Keratinocyte (primary cell): ENCODE results near the gene SNAI3. TPM values are rescaled to one million over a fixed set of nuclear protein-coding genes. Genes with fewer than 3 reads are reported as not detected.
A peak's percentile ranks its signal among the peaks of the same experiment; 100 is the strongest.

Source experiments
- DNase-seq: peaks from one replicate; pipeline ENCODE4 v3.0.0-alpha.2; 2011; ENCODE audit warnings: low read depth, missing footprints, low spot score
- FAIRE-seq: peaks from 2 replicates; lab custom pipeline; 2011; peaks lifted over from hg19 to GRCh38; lab: Jason Lieb, UNC
- H2AFZ ChIP-seq: 2 replicates; pipeline ENCODE4 v1.6.0; 2012; ENCODE audit warnings: low read length, control low read depth, inconsistent platforms; ENCODE audit not compliant: control insufficient read depth
- H3K27ac ChIP-seq: 2 replicates; pipeline ENCODE4 v1.5.1; 2011; ENCODE audit warnings: low read length; ENCODE audit not compliant: control insufficient read depth, insufficient read depth
- H3K27me3 ChIP-seq: 3 replicates; pipeline ENCODE4 v1.6.0; 2011; ENCODE audit warnings: low read length; ENCODE audit not compliant: control insufficient read depth, insufficient read depth; ENCODE audit errors: extremely low read depth
- H3K36me3 ChIP-seq, 2 experiments: 2 replicates in 1 of 2; 3 replicates in 1 of 2; pipeline ENCODE4 v1.5.1; 2011; ENCODE audit warnings: low read length in 2 of 2, mild to moderate bottlenecking in 1 of 2; ENCODE audit not compliant: control insufficient read depth in 2 of 2, insufficient read depth in 2 of 2; ENCODE audit errors: extremely low read depth in 1 of 2
- H3K4me1 ChIP-seq: 3 replicates; pipeline ENCODE4 v1.5.1; 2011; ENCODE audit warnings: low read length; ENCODE audit not compliant: control insufficient read depth, insufficient read depth; ENCODE audit errors: extremely low read depth
- H3K4me2 ChIP-seq: 3 replicates; pipeline ENCODE4 v1.6.0; 2011; ENCODE audit warnings: low read depth, low read length; ENCODE audit not compliant: control insufficient read depth, insufficient read depth; ENCODE audit errors: extremely low read depth
- H3K4me3 ChIP-seq, 3 experiments: fragments of 200-600 bp in 1 of 3; sonication (generic) in 1 of 3; 2 replicates in 2 of 3; 3 replicates in 1 of 3; pipeline ENCODE4 v1.5.1; 2011 to 2016; ENCODE audit warnings: low read length in 3 of 3, mild to moderate bottlenecking in 3 of 3, control low read depth in 2 of 3, inconsistent platforms in 1 of 3, low read depth in 1 of 3, mixed read lengths in 1 of 3, mixed run types in 1 of 3, moderate library complexity in 1 of 3; ENCODE audit not compliant: control insufficient read depth in 2 of 3, insufficient read depth in 2 of 3; ENCODE audit errors: extremely low read depth in 1 of 3
- H3K79me2 ChIP-seq: 2 replicates; pipeline ENCODE4 v1.6.0; 2012; ENCODE audit warnings: low read length; ENCODE audit not compliant: control insufficient read depth, insufficient read depth
- H3K9ac ChIP-seq: 3 replicates; pipeline ENCODE4 v1.6.0; 2011; ENCODE audit warnings: low read length; ENCODE audit not compliant: control insufficient read depth, insufficient read depth; ENCODE audit errors: extremely low read depth
- H3K9me1 ChIP-seq: 3 replicates; pipeline ENCODE4 v1.6.0; 2011; ENCODE audit warnings: low read length; ENCODE audit not compliant: control insufficient read depth, insufficient read depth; ENCODE audit errors: extremely low read depth
- H3K9me3 ChIP-seq: 2 replicates; pipeline ENCODE4 v1.5.1; 2012; ENCODE audit warnings: low read depth, low read length; ENCODE audit not compliant: control insufficient read depth
- H4K20me1 ChIP-seq: 3 replicates; pipeline ENCODE4 v1.6.0; 2011; ENCODE audit warnings: low read length; ENCODE audit not compliant: control insufficient read depth, insufficient read depth; ENCODE audit errors: extremely low read depth
- EZH2 ChIP-seq: IDR thresholded peaks from one replicate; pipeline ENCODE4 v1.6.1; 2012; ENCODE audit warnings: inconsistent platforms, mild to moderate bottlenecking, low read length, moderate library complexity
- dilution Hi-C: fragments of 300-500 bp; cut with MboI; formaldehyde crosslinking; loops from one replicate; pipeline ENCODE4 v1.7.0; 2020; ENCODE audit warnings: low sequenced_read_pairs; ENCODE audit not compliant: extremely low pct_ligation_motif_present
- polyA plus RNA-seq, 5 experiments: library from polyadenylated mRNA; depleted of rRNA in 3 of 5; stranded (reverse) in 3 of 5; stranded (forward) in 1 of 5; unstranded in 1 of 5; fragments of >200 nt; gene quantifications; 1 replicate in 1 of 5; 2 replicates in 3 of 5; 3 replicates in 1 of 5; pipeline versions ENCODE4 v1.2.1 to v1.2.3, GENCODE V29; 2011 to 2012; ENCODE audit warnings: missing spikeins in 2 of 5, low read depth in 1 of 5, low replicate concordance in 1 of 5
- TF ChIP-seq, protein P1 (sequence below), 3 experiments: IDR thresholded peaks in 1 of 3; conservative IDR thresholded peaks in 1 of 3; optimal IDR thresholded peaks in 1 of 3; 2 replicates in 2 of 3; 3 replicates in 1 of 3; pipeline versions ENCODE3 to v1.5.1; 2011; ENCODE audit warnings: low read length in 3 of 3, mild to moderate bottlenecking in 3 of 3, moderate library complexity in 2 of 3, control low read depth in 1 of 3, inconsistent platforms in 1 of 3; ENCODE audit not compliant: insufficient read depth in 2 of 3; ENCODE audit errors: extremely low read depth in 1 of 3

The SNAI3 gene
- polyA plus RNA-seq, 1 donor (not counting 4 experiments of a cell fraction or from before 2014, with no cell fraction given): not detected

DNA sequence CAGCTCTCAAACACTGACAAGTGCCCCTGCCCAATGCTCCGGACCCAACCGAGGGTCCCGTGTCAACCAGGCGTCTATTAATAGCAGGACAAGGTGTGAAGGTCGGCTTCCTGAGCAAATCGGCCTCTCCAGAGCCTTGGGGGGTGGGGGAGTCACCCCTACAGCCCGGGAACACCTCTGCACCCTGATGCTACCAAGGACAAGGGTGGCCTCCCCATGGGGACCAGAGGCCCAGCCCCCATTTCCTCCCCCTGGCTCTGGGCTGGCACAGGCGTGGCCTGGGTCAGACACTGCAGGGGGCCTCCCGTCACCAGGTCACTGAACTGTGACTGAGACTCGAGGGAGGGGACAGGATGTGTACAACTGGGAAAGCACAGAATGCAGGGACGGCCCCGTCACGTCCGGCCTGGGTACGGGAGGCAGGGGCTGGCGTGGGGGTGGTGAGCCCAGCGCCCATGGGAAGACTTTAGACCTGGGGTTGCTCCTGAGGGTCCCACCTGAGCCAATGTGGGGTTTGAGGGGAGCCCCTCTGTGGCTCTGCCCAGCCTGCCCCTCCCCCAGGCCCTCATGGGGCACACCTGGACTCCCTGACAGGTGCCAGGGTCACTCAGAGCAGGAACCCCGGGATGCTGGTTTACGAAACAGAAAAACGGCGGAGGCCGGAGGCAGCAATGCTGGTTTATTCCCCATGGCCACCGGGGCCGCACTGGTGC, 34.9 kb downstream of the SNAI3 start:
- dilution Hi-C loops: loop anchor here (25.0 kb wide), 1 partner anchor 111 kb away; no protein-coding TSS in a partner anchor
- Histone ChIP-seq H3K79me2 (no peaks in the 10 kb centered on the region), H4K20me1 (peaks cover 6% of the 10 kb centered on the region), H2AFZ (no peak overlapping the region), H3K9ac (no peak overlapping the region), H3K4me3 (peak overlapping the region in 1 of 3 experiments; percentile 22), H3K4me2 (peak overlapping the region; percentile 22), H3K9me3 (no peaks in the 10 kb centered on the region), H3K4me1 (no peaks in the 10 kb centered on the region), H3K36me3 (peaks cover 31 to 34% of the 10 kb centered on the region in 2 experiments), H3K27me3 (no peaks in the 10 kb centered on the region), H3K9me1 (no peaks in the 10 kb centered on the region), H3K27ac (no peak overlapping the region)
- FAIRE-seq (no peak), DNase-seq (no peak)
- TF ChIP-seq, protein P1, sequence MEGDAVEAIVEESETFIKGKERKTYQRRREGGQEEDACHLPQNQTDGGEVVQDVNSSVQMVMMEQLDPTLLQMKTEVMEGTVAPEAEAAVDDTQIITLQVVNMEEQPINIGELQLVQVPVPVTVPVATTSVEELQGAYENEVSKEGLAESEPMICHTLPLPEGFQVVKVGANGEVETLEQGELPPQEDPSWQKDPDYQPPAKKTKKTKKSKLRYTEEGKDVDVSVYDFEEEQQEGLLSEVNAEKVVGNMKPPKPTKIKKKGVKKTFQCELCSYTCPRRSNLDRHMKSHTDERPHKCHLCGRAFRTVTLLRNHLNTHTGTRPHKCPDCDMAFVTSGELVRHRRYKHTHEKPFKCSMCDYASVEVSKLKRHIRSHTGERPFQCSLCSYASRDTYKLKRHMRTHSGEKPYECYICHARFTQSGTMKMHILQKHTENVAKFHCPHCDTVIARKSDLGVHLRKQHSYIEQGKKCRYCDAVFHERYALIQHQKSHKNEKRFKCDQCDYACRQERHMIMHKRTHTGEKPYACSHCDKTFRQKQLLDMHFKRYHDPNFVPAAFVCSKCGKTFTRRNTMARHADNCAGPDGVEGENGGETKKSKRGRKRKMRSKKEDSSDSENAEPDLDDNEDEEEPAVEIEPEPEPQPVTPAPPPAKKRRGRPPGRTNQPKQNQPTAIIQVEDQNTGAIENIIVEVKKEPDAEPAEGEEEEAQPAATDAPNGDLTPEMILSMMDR (optimal IDR thresholded peaks at IDR 0.05 in 1 of 3, IDR thresholded peaks at IDR 0.05 in 1 of 3, conservative IDR thresholded peaks at IDR 0.05 in 1 of 3; ENCODE audit: extremely low read depth in 1 of 3, insufficient read depth in 2 of 3, low read length in 3 of 3): no peak
- TF ChIP-seq EZH2: no peak

DNA sequence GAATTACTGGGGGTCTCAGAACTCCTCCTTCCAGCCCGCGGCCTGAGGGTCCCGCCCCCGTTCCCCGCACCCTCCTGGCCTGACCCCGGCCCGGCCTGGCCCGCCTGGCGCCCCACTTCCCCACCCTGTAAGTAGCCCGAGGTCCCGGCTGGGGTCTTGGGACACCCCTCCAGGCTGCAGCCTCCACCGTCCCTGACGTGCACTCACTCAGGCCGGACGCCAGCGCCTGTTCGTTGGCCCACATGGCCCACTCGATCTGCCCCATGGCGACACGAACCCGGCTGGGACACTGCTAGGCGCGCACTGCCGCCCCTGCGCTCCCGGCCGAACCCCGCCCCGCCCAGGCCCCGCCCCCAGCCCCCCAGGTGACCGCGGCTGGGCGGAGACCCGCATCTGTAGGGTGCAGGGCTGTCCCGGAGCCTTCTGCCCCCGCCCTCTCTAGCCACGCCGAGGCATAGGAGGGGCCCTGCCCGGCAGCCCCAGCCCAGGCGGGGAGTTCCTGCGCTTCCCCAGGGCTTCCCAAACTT, 35.5 kb downstream of the SNAI3 start, which contains the start of gene CYBA:
CYBA (minus strand) TSS at position 305 of the 527 bp plus-strand sequence; CDS start at position 265, 40 bp downstream.
- no peak within 1 kb of the TSS for H3K27ac ChIP-seq
- no peaks in the 10 kb centered on the region for H3K79me2 ChIP-seq
- peak within 1 kb of the TSS in 1 of 3 experiments; percentile 22 for H3K4me3 ChIP-seq
- FAIRE-seq: no peak
- no peaks in the 10 kb centered on the region for H3K9me1 ChIP-seq
- no peaks in the 10 kb centered on the region for H3K9me3 ChIP-seq
- no peaks in the 10 kb centered on the region for H3K4me1 ChIP-seq
- no peaks in the 10 kb centered on the region for H3K27me3 ChIP-seq
- no peak within 1 kb of the TSS for H3K9ac ChIP-seq
- no peak for DNase-seq
- TF ChIP-seq EZH2: no peak
- TF ChIP-seq, protein P1 (optimal IDR thresholded peaks at IDR 0.05 in 1 of 3, IDR thresholded peaks at IDR 0.05 in 1 of 3, conservative IDR thresholded peaks at IDR 0.05 in 1 of 3; ENCODE audit: extremely low read depth in 1 of 3, insufficient read depth in 2 of 3, low read length in 3 of 3): no peak
- H4K20me1 ChIP-seq: peaks cover 6% of the 10 kb centered on the region
- H3K36me3 ChIP-seq: peaks cover 27 to 28% of the 10 kb centered on the region in 2 experiments
- peak within 1 kb of the TSS; percentile 22 for H3K4me2 ChIP-seq
- H2AFZ ChIP-seq: no peak within 1 kb of the TSS
- dilution Hi-C loops: loop anchor here (25.0 kb wide), 1 partner anchor 111 kb away; no protein-coding TSS in a partner anchor
